Astrocyte (in vitro differentiated cells and primary cell): ENCODE measurements around the gene MRPL22. TPM values are rescaled to one million over a fixed set of nuclear protein-coding genes. Genes with fewer than 3 reads are reported as not detected.
"Not testable (repeated sequence)": the region's sequence is repeated elsewhere in the genome, so short reads cannot be mapped to it uniquely, and the experiment has no call there.

ENCODE experiments used
- DNase-seq: peaks from one replicate; pipeline ENCODE4 v3.0.0-alpha.2; 2010; ENCODE audit warnings: low read depth
- FAIRE-seq: peaks from 2 replicates; lab custom pipeline; 2011; peaks lifted over from hg19 to GRCh38; lab: Jason Lieb, UNC
- H2AFZ ChIP-seq: 2 replicates; pipeline ENCODE4 v1.6.0; 2012; ENCODE audit warnings: low read depth, low read length, inconsistent platforms
- H3K27ac ChIP-seq: 2 replicates; pipeline ENCODE4 v1.5.1; 2011; ENCODE audit warnings: low read depth, low read length, inconsistent platforms
- H3K27me3 ChIP-seq: 2 replicates; pipeline ENCODE4 v1.6.0; 2011; ENCODE audit warnings: low read length, inconsistent platforms; ENCODE audit not compliant: insufficient read depth
- H3K36me3 ChIP-seq: 2 replicates; pipeline ENCODE4 v1.5.1; 2011; ENCODE audit warnings: low read length, inconsistent platforms; ENCODE audit not compliant: insufficient read depth
- H3K4me1 ChIP-seq: 2 replicates; pipeline ENCODE4 v1.5.1; 2011; ENCODE audit warnings: low read length, inconsistent platforms; ENCODE audit not compliant: insufficient read depth
- H3K4me2 ChIP-seq: 2 replicates; pipeline ENCODE4 v1.6.0; 2012; ENCODE audit warnings: low read length, inconsistent platforms
- H3K4me3 ChIP-seq: 2 replicates; pipeline ENCODE4 v1.5.1; 2011; ENCODE audit warnings: low read depth, mild to moderate bottlenecking, low read length, inconsistent platforms; ENCODE audit not compliant: insufficient read depth
- H3K79me2 ChIP-seq: 2 replicates; pipeline ENCODE4 v1.6.0; 2012; ENCODE audit warnings: mild to moderate bottlenecking, low read length, inconsistent platforms; ENCODE audit not compliant: insufficient read depth
- H3K9ac ChIP-seq: 2 replicates; pipeline ENCODE4 v1.6.0; 2012; ENCODE audit warnings: mild to moderate bottlenecking, low read length, inconsistent platforms
- H3K9me3 ChIP-seq: 2 replicates; pipeline ENCODE4 v1.5.1; 2012; ENCODE audit warnings: low read depth, mild to moderate bottlenecking, low read length, inconsistent platforms; ENCODE audit not compliant: insufficient read depth
- H4K20me1 ChIP-seq: 2 replicates; pipeline ENCODE4 v1.6.0; 2012; ENCODE audit warnings: low read length, inconsistent platforms; ENCODE audit not compliant: insufficient read depth
- H3K27ac Mint-ChIP-seq: one replicate; pipeline ENCODE4 v1.8.0; 2021; ENCODE audit warnings: mild to moderate bottlenecking, mixed read lengths; ENCODE audit not compliant: unreplicated experiment
- H3K27me3 Mint-ChIP-seq: one replicate; pipeline ENCODE4 v1.8.0; 2021; ENCODE audit warnings: low read depth, mixed read lengths; ENCODE audit not compliant: unreplicated experiment
- H3K36me3 Mint-ChIP-seq: one replicate; pipeline ENCODE4 v1.8.0; 2021; ENCODE audit warnings: low read depth, mixed read lengths; ENCODE audit not compliant: unreplicated experiment
- H3K4me1 Mint-ChIP-seq: one replicate; pipeline ENCODE4 v1.8.0; 2021; ENCODE audit warnings: low read depth, mixed read lengths; ENCODE audit not compliant: unreplicated experiment
- H3K4me3 Mint-ChIP-seq: one replicate; pipeline ENCODE4 v1.8.0; 2021; ENCODE audit warnings: mild to moderate bottlenecking, moderate library complexity, mixed read lengths; ENCODE audit not compliant: unreplicated experiment
- H3K9me3 Mint-ChIP-seq: one replicate; pipeline ENCODE4 v1.8.0; 2021; ENCODE audit warnings: mild to moderate bottlenecking, mixed read lengths; ENCODE audit not compliant: unreplicated experiment
- EZH2 ChIP-seq: IDR thresholded peaks from 2 replicates; pipeline ENCODE4 v1.6.1; 2012; ENCODE audit warnings: mild to moderate bottlenecking, low read length, inconsistent platforms; ENCODE audit not compliant: insufficient read depth
- total RNA-seq: library from RNA; stranded (reverse); gene quantifications from 2 replicates; pipeline ENCODE4 v1.2.1, GENCODE V29; 2021
- TF ChIP-seq, protein P1 (sequence below): IDR thresholded peaks from 2 replicates; pipeline ENCODE4 v1.5.1; 2011; ENCODE audit warnings: low read depth, mild to moderate bottlenecking, inconsistent platforms, low read length, moderate library complexity; ENCODE audit not compliant: insufficient read depth

MRPL22 gene
- total RNA-seq, 1 donor from 2014 or later = 49.1 TPM

DNA sequence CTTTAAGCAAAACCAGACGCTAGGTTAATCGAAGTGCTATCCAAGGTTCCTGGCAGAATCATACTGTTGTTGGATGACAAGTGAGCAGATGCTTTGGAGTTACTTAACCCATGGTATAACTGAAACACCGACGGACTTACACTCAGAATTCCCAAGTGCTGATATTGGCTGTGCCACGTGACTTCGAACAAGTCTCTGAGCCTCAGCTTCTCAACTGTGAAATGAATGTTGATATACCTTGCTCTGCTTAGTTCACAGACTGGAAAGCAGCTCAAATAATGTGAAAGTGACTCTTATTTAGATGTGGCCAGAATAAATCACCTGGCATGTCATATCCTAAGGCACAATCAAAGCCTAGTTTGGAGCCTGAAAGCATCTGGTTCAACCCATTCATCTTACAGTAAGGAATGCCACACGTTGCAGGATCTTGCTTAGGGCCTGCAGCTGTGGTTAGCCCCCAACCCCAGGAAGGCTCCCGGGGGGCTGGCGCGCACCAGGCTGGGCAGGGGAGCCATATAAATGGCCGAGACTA is 3.6 kb upstream of the MRPL22 start:
- Histone ChIP-seq H2AFZ (peak overlapping the region; percentile 99), H3K79me2 (peaks cover 46% of the 10 kb centered on the region), H3K27ac (no peak overlapping the region), H4K20me1 (peaks cover 13% of the 10 kb centered on the region), H3K4me3 (peak overlapping the region; percentile 83), H3K36me3 (peaks cover 12% of the 10 kb centered on the region), H3K4me1 (peaks cover 14% of the 10 kb centered on the region), H3K4me2 (peak overlapping the region; percentile 96), H3K27me3 (no peaks in the 10 kb centered on the region), H3K9ac (peak overlapping the region; percentile 87), H3K9me3 (no peaks in the 10 kb centered on the region)
- no peak overlapping the region for H3K27ac Mint-ChIP-seq
- H3K9me3 Mint-ChIP-seq = no peaks in the 10 kb centered on the region
- peaks cover 5% of the 10 kb centered on the region for H3K4me1 Mint-ChIP-seq
- DNase-seq (no peak), FAIRE-seq (no peak)
- no peak for TF ChIP-seq EZH2
- TF ChIP-seq, protein P1, sequence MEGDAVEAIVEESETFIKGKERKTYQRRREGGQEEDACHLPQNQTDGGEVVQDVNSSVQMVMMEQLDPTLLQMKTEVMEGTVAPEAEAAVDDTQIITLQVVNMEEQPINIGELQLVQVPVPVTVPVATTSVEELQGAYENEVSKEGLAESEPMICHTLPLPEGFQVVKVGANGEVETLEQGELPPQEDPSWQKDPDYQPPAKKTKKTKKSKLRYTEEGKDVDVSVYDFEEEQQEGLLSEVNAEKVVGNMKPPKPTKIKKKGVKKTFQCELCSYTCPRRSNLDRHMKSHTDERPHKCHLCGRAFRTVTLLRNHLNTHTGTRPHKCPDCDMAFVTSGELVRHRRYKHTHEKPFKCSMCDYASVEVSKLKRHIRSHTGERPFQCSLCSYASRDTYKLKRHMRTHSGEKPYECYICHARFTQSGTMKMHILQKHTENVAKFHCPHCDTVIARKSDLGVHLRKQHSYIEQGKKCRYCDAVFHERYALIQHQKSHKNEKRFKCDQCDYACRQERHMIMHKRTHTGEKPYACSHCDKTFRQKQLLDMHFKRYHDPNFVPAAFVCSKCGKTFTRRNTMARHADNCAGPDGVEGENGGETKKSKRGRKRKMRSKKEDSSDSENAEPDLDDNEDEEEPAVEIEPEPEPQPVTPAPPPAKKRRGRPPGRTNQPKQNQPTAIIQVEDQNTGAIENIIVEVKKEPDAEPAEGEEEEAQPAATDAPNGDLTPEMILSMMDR = no peak
- H3K36me3 Mint-ChIP-seq = peaks cover 2% of the 10 kb centered on the region
- no peaks in the 10 kb centered on the region for H3K27me3 Mint-ChIP-seq
- H3K4me3 Mint-ChIP-seq = peak overlapping the region; percentile 92

DNA sequence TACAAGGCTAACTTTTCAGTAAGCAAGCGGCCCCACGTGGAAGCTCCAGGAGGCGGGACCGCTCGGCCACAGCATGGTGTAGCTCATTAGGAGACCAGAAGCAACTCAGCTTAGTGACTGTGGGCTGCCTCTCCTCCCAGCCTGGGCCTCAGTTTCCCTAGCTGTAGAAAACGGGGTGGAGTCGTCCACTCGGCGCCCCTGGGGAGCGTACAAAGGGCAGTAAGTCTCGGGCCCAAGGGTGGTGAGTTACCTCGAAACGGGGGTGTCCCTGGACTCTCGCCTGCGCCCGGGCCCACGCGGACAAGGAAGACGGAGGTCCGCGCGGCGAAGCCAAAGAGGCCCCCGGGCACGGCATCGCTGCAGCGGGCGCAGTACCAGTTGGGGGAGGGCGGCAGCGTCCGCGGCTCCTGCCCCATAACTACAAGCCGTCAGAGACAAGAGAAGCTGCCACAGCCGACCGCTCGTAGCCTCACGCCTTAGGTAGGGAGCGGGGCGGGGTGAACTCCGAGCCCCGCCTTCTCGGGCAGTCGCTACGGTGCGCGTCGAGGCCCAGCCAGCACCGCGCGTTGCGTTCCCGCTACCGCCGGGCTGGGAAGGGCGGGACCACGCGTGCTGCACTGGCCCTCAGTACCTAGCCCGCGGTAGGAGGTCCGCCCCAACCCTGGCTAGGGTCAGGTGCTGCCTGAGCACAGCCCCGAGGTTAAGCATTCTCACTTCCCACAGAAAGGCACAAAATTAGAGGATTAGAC is 3.0 kb upstream of the MRPL22 start, which contains the start of gene GEMIN5:
Gene GEMIN5 (minus strand): TSS at position 494 of the 749 bp plus-strand sequence. CDS start 78 bp downstream, at position 416.
- peaks cover 18% of the 10 kb centered on the region for H4K20me1 ChIP-seq
- peak within 1 kb of the TSS; percentile 87 for H3K9ac ChIP-seq
- peaks cover 2% of the 10 kb centered on the region for H3K36me3 Mint-ChIP-seq
- peaks cover 12% of the 10 kb centered on the region for H3K36me3 ChIP-seq
- FAIRE-seq = no peak
- no peaks in the 10 kb centered on the region for H3K9me3 ChIP-seq
- peak within 1 kb of the TSS; percentile 73 for H3K27ac Mint-ChIP-seq
- no peaks in the 10 kb centered on the region for H3K9me3 Mint-ChIP-seq
- no peaks in the 10 kb centered on the region for H3K27me3 ChIP-seq
- TF ChIP-seq, protein P1 = no peak
- no peak for TF ChIP-seq EZH2
- H3K79me2 ChIP-seq = peaks cover 52% of the 10 kb centered on the region
- H3K4me3 Mint-ChIP-seq = peak within 1 kb of the TSS; percentile 92
- H3K4me3 ChIP-seq = peak within 1 kb of the TSS; percentile 83
- peak within 1 kb of the TSS; percentile 99 for H2AFZ ChIP-seq
- peaks cover 18% of the 10 kb centered on the region for H3K4me1 ChIP-seq
- peak within 1 kb of the TSS; percentile 96 for H3K4me2 ChIP-seq
- peaks cover 10% of the 10 kb centered on the region for H3K4me1 Mint-ChIP-seq
- no peaks in the 10 kb centered on the region for H3K27me3 Mint-ChIP-seq
- H3K27ac ChIP-seq = no peak within 1 kb of the TSS
- DNase-seq = peak; percentile 69

DNA sequence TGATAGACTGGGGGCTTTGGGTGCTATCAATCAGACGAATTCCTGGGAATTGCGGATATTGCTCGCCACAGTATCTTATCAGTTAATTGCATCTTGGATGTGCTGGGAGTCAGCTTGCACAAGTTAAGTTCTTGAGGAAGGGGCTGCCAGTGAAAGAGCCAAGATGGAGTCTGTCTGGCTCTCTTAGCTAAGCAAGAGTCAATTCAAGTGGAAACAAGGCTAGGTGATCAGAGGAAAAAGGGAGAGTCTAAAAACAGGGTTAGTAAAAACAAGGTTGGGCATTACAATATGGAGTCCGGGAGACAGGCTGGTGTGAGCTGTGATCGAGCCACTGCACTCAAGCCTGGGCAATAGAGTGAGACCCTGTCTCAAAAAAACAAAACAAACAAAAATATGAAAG is 1.5 kb upstream of the MRPL22 start:
- not testable (repeated sequence) for H3K9me3 ChIP-seq, H3K27ac Mint-ChIP-seq, H3K4me3 ChIP-seq, H3K4me2 ChIP-seq, H3K9me3 Mint-ChIP-seq, H3K27me3 ChIP-seq, H3K9ac ChIP-seq, H2AFZ ChIP-seq, H3K36me3 Mint-ChIP-seq, H3K27me3 Mint-ChIP-seq, DNase-seq, FAIRE-seq, H3K27ac ChIP-seq
- Histone ChIP-seq H4K20me1 (peaks cover 15% of the 10 kb centered on the region), H3K79me2 (peaks cover 65% of the 10 kb centered on the region), H3K4me1 (peaks cover 18% of the 10 kb centered on the region), H3K36me3 (peaks cover 12% of the 10 kb centered on the region)
- Mint-ChIP-seq H3K4me3 (peak overlapping the region; percentile 24), H3K4me1 (peaks cover 11% of the 10 kb centered on the region)
